ENCODE measurements around the gene FHIT. TPM values are rescaled to one million over a fixed set of nuclear protein-coding genes. Genes with fewer than 3 reads are reported as not detected.
A peak's percentile ranks its signal among the peaks of the same experiment; 100 is the strongest.

Gene FHIT
- total RNA-seq, 1 donor from 2014 or later = 5.7 TPM

GRCh38 chr3:59797533-59797932, 1453.7 kb downstream of the FHIT start:
- Mint-ChIP-seq H3K36me3 (no peaks in the 10 kb centered on the region), H3K27ac (no peak overlapping the region), H3K4me3 (no peak overlapping the region), H3K9me3 (peaks cover 4% of the 10 kb centered on the region), H3K4me1 (peaks cover 35% of the 10 kb centered on the region), H3K27me3 (ENCODE audit: insufficient read depth, low read depth) (no peaks in the 10 kb centered on the region)
- H4K20me1 ChIP-seq (ENCODE audit: low read depth) = no peaks in the 10 kb centered on the region
- no peak overlapping the region for H3K27ac ChIP-seq
- no peak for TF ChIP-seq EZH2phosphoT487 (IDR thresholded peaks at IDR 0.05)
- no peak for TF ChIP-seq EZH2 (IDR thresholded peaks at IDR 0.05)
- no peak for TF ChIP-seq CTCF (IDR thresholded peaks at IDR 0.05)
- H3K36me3 ChIP-seq = no peaks in the 10 kb centered on the region
- H3K4me1 ChIP-seq = peaks cover 39% of the 10 kb centered on the region
- H3K9ac ChIP-seq = no peak overlapping the region
- no peak overlapping the region for H3K4me2 ChIP-seq
- no peaks in the 10 kb centered on the region for H3K79me2 ChIP-seq (ENCODE audit: low read depth)
- H3K9me3 ChIP-seq (ENCODE audit: low read depth) = no peaks in the 10 kb centered on the region
- H2AFZ ChIP-seq (replicated peaks) = no peak overlapping the region
- peaks cover 18% of the 10 kb centered on the region for H3F3A ChIP-seq (ENCODE audit: low read depth)
- H3K4me3 ChIP-seq = no peak overlapping the region
- no peak for DNase-seq (ENCODE audit: low spot score)
- no peaks in the 10 kb centered on the region for H3K27me3 ChIP-seq

GRCh38 chr3:59796456-59796855, 1454.8 kb downstream of the FHIT start:
- Histone ChIP-seq H3K79me2 (ENCODE audit: low read depth) (no peaks in the 10 kb centered on the region), H3K4me2 (peak overlapping the region; percentile 55)
- TF ChIP-seq EZH2 (IDR thresholded peaks at IDR 0.05) (no peak), CTCF (IDR thresholded peaks at IDR 0.05) (no peak), EZH2phosphoT487 (IDR thresholded peaks at IDR 0.05) (no peak)

GRCh38 chr3:59795756-59796155, 1455.5 kb downstream of the FHIT start:
- peak; percentile 74 for DNase-seq (ENCODE audit: low spot score)
- H3K9ac ChIP-seq = no peak overlapping the region
- peaks cover 25% of the 10 kb centered on the region for H3K4me1 ChIP-seq
- H3K27me3 ChIP-seq = no peaks in the 10 kb centered on the region
- H3K4me2 ChIP-seq = peak overlapping the region; percentile 55
- H4K20me1 ChIP-seq (ENCODE audit: low read depth) = no peaks in the 10 kb centered on the region
- H3K9me3 ChIP-seq (ENCODE audit: low read depth) = no peaks in the 10 kb centered on the region
- H3K27me3 Mint-ChIP-seq (ENCODE audit: insufficient read depth, low read depth) = no peaks in the 10 kb centered on the region
- H3K4me3 Mint-ChIP-seq = no peak overlapping the region
- H3K79me2 ChIP-seq (ENCODE audit: low read depth) = no peaks in the 10 kb centered on the region
- H3K27ac Mint-ChIP-seq = no peak overlapping the region
- no peaks in the 10 kb centered on the region for H3K36me3 Mint-ChIP-seq
- peak overlapping the region; percentile 61 for H3K27ac ChIP-seq
- peaks cover 20% of the 10 kb centered on the region for H3K4me1 Mint-ChIP-seq
- H2AFZ ChIP-seq (replicated peaks) = no peak overlapping the region
- no peak for TF ChIP-seq EZH2phosphoT487 (IDR thresholded peaks at IDR 0.05)
- no peak for TF ChIP-seq EZH2 (IDR thresholded peaks at IDR 0.05)
- TF ChIP-seq CTCF (IDR thresholded peaks at IDR 0.05) = no peak
- peaks cover 6% of the 10 kb centered on the region for H3K9me3 Mint-ChIP-seq
- peaks cover 15% of the 10 kb centered on the region for H3F3A ChIP-seq (ENCODE audit: low read depth)
- no peak overlapping the region for H3K4me3 ChIP-seq
- no peaks in the 10 kb centered on the region for H3K36me3 ChIP-seq

More at GRCh38 chr3:59796456-59796855, 1454.8 kb downstream of the FHIT start:
- no peak overlapping the region for H3K4me3 Mint-ChIP-seq
- H3K36me3 Mint-ChIP-seq = no peaks in the 10 kb centered on the region
- Histone ChIP-seq H2AFZ (replicated peaks) (no peak overlapping the region), H3K4me3 (no peak overlapping the region), H3K36me3 (no peaks in the 10 kb centered on the region), H3K9ac (no peak overlapping the region), H3F3A (ENCODE audit: low read depth) (peaks cover 18% of the 10 kb centered on the region), H3K4me1 (peaks cover 32% of the 10 kb centered on the region), H3K27me3 (no peaks in the 10 kb centered on the region), H3K27ac (peak overlapping the region; percentile 61), H3K9me3 (ENCODE audit: low read depth) (no peaks in the 10 kb centered on the region), H4K20me1 (ENCODE audit: low read depth) (no peaks in the 10 kb centered on the region)
- no peak for DNase-seq (ENCODE audit: low spot score)
- H3K27ac Mint-ChIP-seq = no peak overlapping the region
- H3K9me3 Mint-ChIP-seq = peaks cover 6% of the 10 kb centered on the region
- H3K27me3 Mint-ChIP-seq (ENCODE audit: insufficient read depth, low read depth) = no peaks in the 10 kb centered on the region
- peaks cover 24% of the 10 kb centered on the region for H3K4me1 Mint-ChIP-seq

Measured in neural progenitor cell (in vitro differentiated cells).